Measurements from ENCODE around the gene FAM3D. TPM values are rescaled to one million over a fixed set of nuclear protein-coding genes. Genes with fewer than 3 reads are reported as not detected.

Gene FAM3D
- polyA plus RNA-seq, 3 donors from 2014 or later = not detected

- no peaks in the 10 kb centered on the region for H3K36me3 Mint-ChIP-seq
- H3K27me3 Mint-ChIP-seq (ENCODE audit: low read depth in 3 of 3) = peaks cover 0 to 4% (median 2%) of the 10 kb centered on the region in 3 donors
- no peaks in the 10 kb centered on the region for H3K9me3 Mint-ChIP-seq
- no peak overlapping the region for H3K4me3 Mint-ChIP-seq
- DNase-seq = no peak
- H3K4me1 Mint-ChIP-seq = peaks cover 6 to 9% of the 10 kb centered on the region in 2 donors
- H3K27ac Mint-ChIP-seq = no peak overlapping the region
Measured at GRCh38 chr3:58623961-58624360, 42.6 kb downstream of the FAM3D start.

GRCh38 chr3:58623478-58623877 is 43.1 kb downstream of the FAM3D start:
- peaks cover 6 to 9% of the 10 kb centered on the region in 2 donors for H3K4me1 Mint-ChIP-seq
- no peaks in the 10 kb centered on the region for H3K9me3 Mint-ChIP-seq
- H3K27ac Mint-ChIP-seq = no peak overlapping the region

GRCh38 chr3:58622892-58623291 is 43.7 kb downstream of the FAM3D start:
- H3K9me3 Mint-ChIP-seq = no peaks in the 10 kb centered on the region
- H3K27me3 Mint-ChIP-seq (ENCODE audit: low read depth in 3 of 3) = peaks cover 0 to 4% (median 2%) of the 10 kb centered on the region in 3 donors
- H3K27ac Mint-ChIP-seq = no peak overlapping the region
- no peak for DNase-seq
- H3K4me1 Mint-ChIP-seq = peaks cover 6 to 9% of the 10 kb centered on the region in 2 donors
- H3K4me3 Mint-ChIP-seq = no peak overlapping the region
- H3K36me3 Mint-ChIP-seq = no peaks in the 10 kb centered on the region

More at GRCh38 chr3:58623478-58623877, 43.1 kb downstream of the FAM3D start:
- Mint-ChIP-seq H3K36me3 (no peaks in the 10 kb centered on the region), H3K4me3 (no peak overlapping the region), H3K27me3 (ENCODE audit: low read depth in 3 of 3) (peaks cover 0 to 4% (median 2%) of the 10 kb centered on the region in 3 donors)
- DNase-seq = no peak

- Mint-ChIP-seq H3K4me1 (peaks cover 6 to 9% of the 10 kb centered on the region in 2 donors), H3K27ac (no peak overlapping the region), H3K27me3 (ENCODE audit: low read depth in 3 of 3) (peaks cover 0 to 4% (median 2%) of the 10 kb centered on the region in 3 donors), H3K9me3 (no peaks in the 10 kb centered on the region), H3K4me3 (no peak overlapping the region), H3K36me3 (no peaks in the 10 kb centered on the region)
- DNase-seq = no peak
Measured at GRCh38 chr3:58622436-58622835, 44.1 kb downstream of the FAM3D start.

- Mint-ChIP-seq H3K36me3 (no peaks in the 10 kb centered on the region), H3K27me3 (ENCODE audit: low read depth in 3 of 3) (peaks cover 0 to 4% (median 2%) of the 10 kb centered on the region in 3 donors), H3K4me3 (no peak overlapping the region), H3K9me3 (no peaks in the 10 kb centered on the region), H3K4me1 (peaks cover 6 to 9% of the 10 kb centered on the region in 2 donors), H3K27ac (no peak overlapping the region)
- DNase-seq = no peak
Measured at GRCh38 chr3:58621086-58621830, 45.3 kb downstream of the FAM3D start.

GRCh38 chr3:58620421-58620820 is 46.2 kb downstream of the FAM3D start:
- Mint-ChIP-seq H3K36me3 (no peaks in the 10 kb centered on the region), H3K27ac (no peak overlapping the region), H3K27me3 (ENCODE audit: low read depth in 3 of 3) (peaks cover 0 to 4% (median 2%) of the 10 kb centered on the region in 3 donors), H3K9me3 (no peaks in the 10 kb centered on the region), H3K4me1 (peaks cover 4 to 5% of the 10 kb centered on the region in 2 donors), H3K4me3 (no peak overlapping the region)
- no peak for DNase-seq

GRCh38 chr3:58617338-58617761 is 49.2 kb downstream of the FAM3D start:
- H3K4me1 Mint-ChIP-seq = no peaks in the 10 kb centered on the region
- H3K4me3 Mint-ChIP-seq = no peak overlapping the region
- no peak for DNase-seq
- no peak overlapping the region for H3K27ac Mint-ChIP-seq
- no peaks in the 10 kb centered on the region for H3K36me3 Mint-ChIP-seq
- H3K9me3 Mint-ChIP-seq = no peaks in the 10 kb centered on the region
- H3K27me3 Mint-ChIP-seq (ENCODE audit: low read depth in 3 of 3) = peaks cover 0 to 2% (median 0%) of the 10 kb centered on the region in 3 donors

GRCh38 chr3:58613236-58614132 is 53.1 kb downstream of the FAM3D start:
- Mint-ChIP-seq H3K27me3 (ENCODE audit: low read depth in 3 of 3) (peaks cover 2 to 5% (median 2%) of the 10 kb centered on the region in 3 donors), H3K36me3 (no peaks in the 10 kb centered on the region), H3K27ac (no peak overlapping the region), H3K9me3 (no peaks in the 10 kb centered on the region), H3K4me3 (no peak overlapping the region), H3K4me1 (no peaks in the 10 kb centered on the region)
- no peak for DNase-seq

- H3K4me1 Mint-ChIP-seq = peaks cover 0 to 2% of the 10 kb centered on the region in 2 donors
- no peak overlapping the region for H3K27ac Mint-ChIP-seq
- peaks cover 2 to 5% (median 2%) of the 10 kb centered on the region in 3 donors for H3K27me3 Mint-ChIP-seq (ENCODE audit: low read depth in 3 of 3)
- H3K4me3 Mint-ChIP-seq = no peak overlapping the region
- no peak for DNase-seq
- H3K36me3 Mint-ChIP-seq = no peaks in the 10 kb centered on the region
- H3K9me3 Mint-ChIP-seq = no peaks in the 10 kb centered on the region
Measured at GRCh38 chr3:58612830-58613229, 53.7 kb downstream of the FAM3D start.

- no peak for DNase-seq
- peaks cover 0 to 3% of the 10 kb centered on the region in 2 donors for H3K4me1 Mint-ChIP-seq
- H3K9me3 Mint-ChIP-seq = no peaks in the 10 kb centered on the region
Measured at GRCh38 chr3:58609990-58610389, 56.6 kb downstream of the FAM3D start.

GRCh38 chr3:58608648-58609047 is 57.9 kb downstream of the FAM3D start:
- Mint-ChIP-seq H3K27ac (no peak overlapping the region), H3K36me3 (no peaks in the 10 kb centered on the region)

More at GRCh38 chr3:58609990-58610389, 56.6 kb downstream of the FAM3D start:
- H3K4me3 Mint-ChIP-seq = no peak overlapping the region
- no peaks in the 10 kb centered on the region for H3K36me3 Mint-ChIP-seq
- H3K27ac Mint-ChIP-seq = no peak overlapping the region
- peaks cover 2 to 10% (median 8%) of the 10 kb centered on the region in 3 donors for H3K27me3 Mint-ChIP-seq (ENCODE audit: low read depth in 3 of 3)

GRCh38 chr3:58607816-58608215 is 58.8 kb downstream of the FAM3D start:
- Mint-ChIP-seq H3K36me3 (no peaks in the 10 kb centered on the region), H3K4me3 (no peak overlapping the region), H3K9me3 (no peaks in the 10 kb centered on the region), H3K4me1 (peaks cover 0 to 3% of the 10 kb centered on the region in 2 donors), H3K27me3 (ENCODE audit: low read depth in 3 of 3) (peaks cover 2 to 14% (median 8%) of the 10 kb centered on the region in 3 donors), H3K27ac (no peak overlapping the region)
- DNase-seq = no peak

More at GRCh38 chr3:58608648-58609047, 57.9 kb downstream of the FAM3D start:
- Mint-ChIP-seq H3K4me3 (no peak overlapping the region), H3K9me3 (no peaks in the 10 kb centered on the region), H3K27me3 (ENCODE audit: low read depth in 3 of 3) (peaks cover 2 to 10% (median 8%) of the 10 kb centered on the region in 3 donors), H3K4me1 (peaks cover 0 to 3% of the 10 kb centered on the region in 2 donors)
- DNase-seq = no peak

- Mint-ChIP-seq H3K27me3 (ENCODE audit: low read depth in 3 of 3) (peaks cover 2 to 14% (median 9%) of the 10 kb centered on the region in 3 donors), H3K9me3 (no peaks in the 10 kb centered on the region), H3K36me3 (no peaks in the 10 kb centered on the region), H3K4me1 (peaks cover 0 to 3% of the 10 kb centered on the region in 2 donors), H3K4me3 (no peak overlapping the region), H3K27ac (no peak overlapping the region)
- DNase-seq = no peak
Measured at GRCh38 chr3:58606693-58607092, 59.9 kb downstream of the FAM3D start.

GRCh38 chr3:58604031-58604430 is 62.5 kb downstream of the FAM3D start:
- H3K9me3 Mint-ChIP-seq = no peaks in the 10 kb centered on the region
- peaks cover 0 to 3% of the 10 kb centered on the region in 2 donors for H3K4me1 Mint-ChIP-seq
- H3K36me3 Mint-ChIP-seq = no peaks in the 10 kb centered on the region
- H3K27me3 Mint-ChIP-seq (ENCODE audit: low read depth in 3 of 3) = peaks cover 0 to 20% (median 6%) of the 10 kb centered on the region in 3 donors
- no peak for DNase-seq
- no peak overlapping the region for H3K27ac Mint-ChIP-seq
- H3K4me3 Mint-ChIP-seq = no peak overlapping the region

Measured in immature natural killer cell (primary cell).